GM18507 (cell line): Measurements from ENCODE around the gene SELENOV.

Experiments
- DNase-seq: peaks from one replicate; pipeline ENCODE4 v3.0.0; 2011; ENCODE audit warnings: low read depth; ENCODE audit not compliant: insufficient read length; ENCODE audit errors: extremely low spot score
- FAIRE-seq: peaks from 2 replicates; lab custom pipeline; 2011; peaks lifted over from hg19 to GRCh38; lab: Jason Lieb, UNC

Gene SELENOV

DNA sequence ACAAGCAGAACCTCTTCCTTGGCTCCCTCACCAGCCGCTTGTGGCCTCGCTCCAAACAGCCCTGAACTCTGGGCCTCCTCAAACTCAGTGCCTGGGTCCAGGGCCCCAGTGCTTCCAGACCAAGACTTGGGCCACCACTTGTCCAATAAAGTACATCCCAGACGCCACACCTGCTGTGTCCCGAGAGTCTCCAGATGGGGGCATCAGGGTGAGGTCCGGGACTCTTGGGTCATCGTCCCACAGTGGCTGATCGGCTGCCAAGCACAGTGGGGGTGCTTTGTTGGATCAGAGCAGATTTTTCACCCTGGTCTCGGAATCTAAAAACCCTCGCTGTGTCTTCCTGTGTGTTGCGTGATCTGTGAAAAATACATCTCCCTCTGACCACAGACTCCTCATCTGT, 25.2 kb upstream of the SELENOV start:
- DNase-seq, result no peak
- no peak for FAIRE-seq

DNA sequence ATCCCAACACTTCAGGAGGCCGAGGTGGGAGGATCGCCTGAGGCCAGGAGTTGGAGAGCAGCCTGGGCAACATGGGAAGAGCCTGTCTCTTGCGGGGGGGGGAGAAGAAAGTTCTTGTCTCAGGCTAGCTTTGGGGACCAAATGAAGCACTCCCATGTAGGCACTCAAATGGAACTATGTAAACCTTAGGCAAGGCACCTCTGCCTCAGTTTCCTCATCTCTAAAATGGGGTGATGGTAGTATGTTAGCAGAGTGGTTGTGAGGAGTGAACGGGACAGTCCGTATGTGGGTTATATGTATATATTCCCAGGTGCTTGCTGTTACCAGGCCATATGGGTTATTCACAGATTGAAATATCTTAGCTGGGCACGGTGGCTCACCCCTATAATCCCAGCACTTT, 22.7 kb upstream of the SELENOV start:
- DNase-seq (no peak), FAIRE-seq (no peak)

DNA sequence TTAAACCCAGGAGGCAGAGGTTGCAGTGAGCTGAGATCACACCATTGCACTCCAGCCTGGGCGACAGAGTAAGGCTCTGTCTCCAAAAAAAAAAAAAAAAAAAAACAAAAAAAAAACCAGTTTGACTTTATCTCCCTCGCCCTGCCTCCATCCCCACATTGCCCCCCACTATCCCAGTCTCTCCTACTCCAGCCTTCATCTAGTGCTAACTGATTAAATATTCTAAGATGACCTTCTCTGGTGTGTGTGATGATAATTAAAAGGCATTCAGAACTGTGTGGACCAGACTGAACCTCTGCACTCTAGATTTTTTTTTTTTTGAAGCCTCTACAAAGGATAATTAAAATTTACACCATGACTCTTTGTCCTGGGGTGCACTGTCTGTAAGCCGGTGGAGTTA, 22.2 kb upstream of the SELENOV start:
- no peak for FAIRE-seq
- DNase-seq, result no peak

DNA sequence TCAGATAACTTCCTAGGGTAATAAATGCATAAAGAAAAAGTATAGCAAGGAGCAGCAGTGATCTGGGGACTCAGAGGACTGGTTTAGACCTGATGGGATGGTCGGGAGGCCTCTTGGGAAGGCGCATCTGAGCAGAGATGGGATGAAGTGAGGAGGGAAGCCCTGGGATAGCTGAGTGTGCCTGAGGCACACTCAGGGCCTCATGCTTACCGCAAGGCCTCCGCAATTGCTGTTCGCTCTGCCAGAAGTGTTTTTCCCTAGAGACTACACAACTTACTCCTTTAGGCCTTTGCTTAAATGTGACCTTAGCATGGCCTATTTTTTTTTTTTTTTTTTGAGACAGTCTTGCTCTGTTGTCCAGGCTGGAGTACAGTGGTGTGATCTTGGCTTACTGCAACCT, 20.3 kb upstream of the SELENOV start:
- FAIRE-seq (no peak), DNase-seq (no peak)

DNA sequence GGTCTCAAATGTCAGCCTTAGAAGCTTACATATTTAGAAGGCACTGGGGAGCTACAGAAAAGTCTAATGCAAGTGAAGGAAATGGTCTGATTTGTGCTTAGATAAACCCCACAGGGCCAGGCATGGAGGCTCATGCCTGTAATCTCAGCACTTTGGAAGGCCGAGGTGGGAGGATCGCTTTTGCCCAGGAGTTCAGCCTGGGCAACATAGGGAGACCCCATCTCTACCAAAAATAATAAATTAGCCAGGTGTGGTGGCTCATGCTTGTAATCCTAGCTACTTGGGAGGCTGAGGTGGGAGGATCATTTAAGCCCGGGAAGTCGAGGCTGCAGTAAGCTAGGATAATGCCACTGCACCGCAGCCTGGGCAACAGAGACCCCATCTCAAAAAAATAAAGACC, 18.9 kb upstream of the SELENOV start:
- no peak for DNase-seq
- no peak for FAIRE-seq

DNA sequence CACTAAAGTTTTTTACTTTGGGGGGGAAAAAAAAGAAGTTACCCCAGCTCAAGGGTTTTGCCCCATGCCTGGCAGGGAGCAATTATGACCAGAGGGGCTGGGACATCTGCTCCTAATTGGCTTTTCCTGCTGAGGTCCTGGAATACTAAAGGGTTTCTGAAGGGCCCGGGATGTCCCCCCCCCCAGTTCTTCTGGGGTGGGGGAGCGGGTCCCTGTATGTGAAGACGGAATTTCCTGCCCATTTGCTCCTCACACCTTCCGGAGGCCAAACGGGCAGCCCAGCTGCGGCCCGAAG, 17.3 kb upstream of the SELENOV start:
- FAIRE-seq (peak; percentile 65), DNase-seq (no peak)

DNA sequence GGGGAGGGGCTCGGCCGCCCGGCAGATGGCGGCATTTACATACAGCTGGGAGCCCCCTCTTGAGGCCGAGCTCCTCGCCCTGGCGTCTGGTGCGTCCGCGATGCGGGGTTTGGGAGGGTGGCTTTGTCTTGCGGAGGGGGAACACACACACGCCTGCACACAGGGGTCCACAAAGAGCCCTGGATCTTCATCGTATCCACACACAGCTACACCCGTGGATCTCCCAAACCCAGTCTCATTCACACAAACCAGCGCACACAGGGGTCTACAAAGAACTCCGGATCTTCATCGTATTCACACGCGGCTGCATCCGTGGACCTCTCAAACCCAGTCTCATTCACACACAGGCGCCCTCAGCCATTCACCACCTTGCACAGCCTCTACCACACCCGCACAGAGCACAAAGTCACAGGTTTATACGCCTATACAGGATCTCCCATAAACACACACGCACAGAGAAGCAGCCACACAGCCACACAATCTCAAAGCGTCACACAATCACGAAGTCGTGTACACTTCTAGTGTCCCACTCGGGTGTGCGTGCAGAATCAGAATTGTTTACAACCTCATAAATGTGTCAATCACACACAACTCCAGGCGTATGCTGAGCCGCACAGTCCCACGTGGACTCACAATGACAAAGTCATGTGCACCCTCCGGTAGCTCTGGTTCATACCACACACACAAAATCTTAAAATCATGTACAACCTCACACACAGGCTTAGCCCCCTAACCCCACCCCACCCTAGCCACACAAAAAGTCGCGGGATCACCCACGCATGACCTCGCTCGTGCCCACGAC, 16.7 kb upstream of the SELENOV start:
- FAIRE-seq (peak; percentile 44), DNase-seq (no peak)

DNA sequence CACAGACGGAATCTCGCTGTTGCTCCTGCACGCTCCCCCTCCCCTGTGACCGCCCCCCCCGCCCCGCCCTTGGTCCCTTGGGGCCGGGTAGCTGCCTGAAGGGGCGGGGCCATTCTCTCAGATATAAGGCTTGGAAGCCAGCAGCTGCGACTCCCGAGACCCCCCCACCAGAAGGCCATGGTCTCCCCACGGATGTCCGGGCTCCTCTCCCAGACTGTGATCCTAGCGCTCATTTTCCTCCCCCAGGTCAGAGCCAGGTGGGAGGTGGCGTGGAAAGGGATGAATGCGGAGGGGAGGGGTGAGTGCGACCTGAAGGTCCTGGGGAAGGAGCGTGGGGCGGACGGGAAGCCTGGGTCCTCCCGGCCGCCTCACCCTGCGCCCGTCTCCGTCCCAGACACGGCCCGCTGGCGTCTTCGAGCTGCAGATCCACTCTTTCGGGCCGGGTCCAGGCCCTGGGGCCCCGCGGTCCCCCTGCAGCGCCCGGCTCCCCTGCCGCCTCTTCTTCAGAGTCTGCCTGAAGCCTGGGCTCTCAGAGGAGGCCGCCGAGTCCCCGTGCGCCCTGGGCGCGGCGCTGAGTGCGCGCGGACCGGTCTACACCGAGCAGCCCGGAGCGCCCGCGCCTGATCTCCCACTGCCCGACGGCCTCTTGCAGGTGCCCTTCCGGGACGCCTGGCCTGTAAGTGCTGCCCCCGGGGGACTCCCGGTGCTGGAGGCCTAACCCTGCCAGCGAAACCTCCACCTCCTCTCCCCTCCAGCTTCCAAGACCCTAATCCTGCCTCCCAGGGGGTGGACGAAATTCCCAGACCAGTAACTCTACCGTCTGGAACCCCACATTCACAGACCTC, 15.9 kb upstream of the SELENOV start, which contains the start of gene DLL3:
Gene DLL3, plus strand, starts transcription at position 150 of the 845 bp plus-strand sequence. Its CDS starts 28 bp downstream, at position 178.
- FAIRE-seq, result no peak
- DNase-seq, result no peak

DNA sequence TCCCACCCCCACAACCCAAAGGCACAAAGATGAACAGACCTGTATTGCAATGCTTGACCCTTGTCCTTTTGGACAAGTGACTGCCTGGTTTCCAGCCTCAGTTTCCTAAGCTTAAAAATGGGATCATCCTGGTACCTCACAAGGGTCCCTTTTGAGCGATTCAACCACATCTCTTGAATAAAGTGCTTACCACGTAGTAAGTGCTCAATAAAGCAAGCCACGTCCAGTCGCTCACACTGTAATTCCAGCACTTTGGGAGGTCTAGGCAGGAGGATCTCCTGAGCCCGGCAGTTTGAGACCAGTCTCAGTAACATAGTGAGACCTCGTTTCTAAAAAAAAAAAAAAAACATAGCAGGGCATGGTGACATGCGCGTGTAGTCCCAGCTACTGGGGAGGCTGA, 15.0 kb upstream of the SELENOV start:
- FAIRE-seq, result no peak

DNA sequence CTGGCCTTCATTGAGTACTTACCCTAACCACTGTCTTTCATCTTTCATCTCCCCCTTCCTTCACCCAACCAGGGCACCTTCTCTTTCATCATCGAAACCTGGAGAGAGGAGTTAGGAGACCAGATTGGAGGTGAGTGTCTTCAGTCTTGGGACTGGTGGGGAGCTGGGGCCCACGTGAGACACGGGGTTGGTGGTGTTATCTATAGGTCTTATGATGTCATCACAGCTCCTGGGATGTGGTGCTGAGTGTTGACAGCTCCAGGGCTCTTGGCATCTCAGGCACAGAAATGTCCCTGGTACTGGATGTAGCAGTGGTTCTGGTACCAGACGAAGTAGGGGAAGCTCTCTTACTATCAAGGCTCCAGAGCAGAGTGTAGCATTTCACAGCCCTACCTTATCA, 14.4 kb upstream of the SELENOV start:
- DNase-seq (no peak), FAIRE-seq (no peak)

More for the DNA sequence above, 15.0 kb upstream of the SELENOV start:
- no peak for DNase-seq

DNA sequence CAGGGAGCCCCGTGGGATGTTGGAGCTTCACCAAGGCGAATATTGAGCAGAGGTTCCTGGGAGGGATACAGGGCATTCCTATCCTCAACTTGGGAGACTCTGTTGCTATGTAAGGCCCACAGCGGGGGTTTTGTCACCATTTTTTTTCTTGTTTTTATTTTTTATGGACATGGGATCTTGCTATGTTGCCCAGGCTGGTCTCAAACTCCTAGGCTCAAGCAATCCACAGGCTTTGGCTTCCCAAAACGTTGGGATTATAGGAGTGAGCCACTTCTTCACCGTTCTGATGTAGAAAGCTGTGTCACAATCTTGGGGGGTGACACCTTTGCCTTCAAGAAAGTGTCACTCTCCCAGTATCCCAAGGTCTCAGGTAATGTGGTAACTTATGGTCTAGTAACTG, 13.6 kb upstream of the SELENOV start:
- DNase-seq (no peak), FAIRE-seq (no peak)

DNA sequence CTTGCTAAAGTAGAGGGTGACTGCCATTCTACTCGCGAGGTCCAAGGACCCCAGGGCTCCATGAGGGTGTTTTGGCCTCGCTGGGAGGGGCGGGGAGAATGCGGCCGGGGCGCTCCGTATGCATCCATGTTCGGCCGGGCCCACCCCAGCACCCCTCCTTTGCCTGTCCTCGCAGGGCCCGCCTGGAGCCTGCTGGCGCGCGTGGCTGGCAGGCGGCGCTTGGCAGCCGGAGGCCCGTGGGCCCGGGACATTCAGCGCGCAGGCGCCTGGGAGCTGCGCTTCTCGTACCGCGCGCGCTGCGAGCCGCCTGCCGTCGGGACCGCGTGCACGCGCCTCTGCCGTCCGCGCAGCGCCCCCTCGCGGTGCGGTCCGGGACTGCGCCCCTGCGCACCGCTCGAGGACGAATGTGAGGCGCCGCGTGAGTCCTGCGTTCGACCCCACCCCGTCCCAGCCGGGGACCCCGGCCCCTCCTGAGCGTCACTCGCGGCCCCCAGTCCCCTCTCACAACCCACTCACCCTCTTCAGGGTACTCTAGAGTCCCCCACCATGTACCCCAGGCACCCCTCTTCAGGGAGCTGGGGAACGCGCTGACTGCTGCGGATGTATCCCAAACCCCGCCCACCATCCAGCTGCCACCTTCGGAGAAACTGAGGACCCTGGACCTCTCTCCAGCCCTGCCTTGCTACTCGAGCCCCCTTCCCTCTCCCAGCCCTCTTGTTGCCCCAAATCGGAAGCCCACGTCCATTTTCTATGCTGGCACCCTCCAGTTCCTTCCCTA, 12.1 kb upstream of the SELENOV start:
- peak; percentile 77 for DNase-seq
- FAIRE-seq, result peak; percentile 87

DNA sequence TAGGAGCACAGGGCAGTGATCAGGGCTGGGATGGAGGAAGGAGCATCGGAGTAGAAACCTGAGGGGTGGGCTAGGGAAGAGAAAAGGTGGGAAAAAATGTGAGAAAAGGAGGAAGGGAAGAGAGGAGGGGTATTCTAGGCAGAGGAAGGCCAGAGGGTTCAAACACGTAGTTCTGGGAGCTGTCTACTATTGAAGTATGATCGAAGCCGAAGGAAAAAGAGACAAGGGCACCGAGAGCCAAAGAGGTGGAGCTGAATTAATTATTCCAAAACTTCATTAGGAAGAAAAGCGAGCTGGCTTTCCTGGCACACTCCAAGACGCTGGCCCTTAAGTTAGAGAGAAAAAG, 8.4 kb upstream of the SELENOV start:
- FAIRE-seq, result no peak

DNA sequence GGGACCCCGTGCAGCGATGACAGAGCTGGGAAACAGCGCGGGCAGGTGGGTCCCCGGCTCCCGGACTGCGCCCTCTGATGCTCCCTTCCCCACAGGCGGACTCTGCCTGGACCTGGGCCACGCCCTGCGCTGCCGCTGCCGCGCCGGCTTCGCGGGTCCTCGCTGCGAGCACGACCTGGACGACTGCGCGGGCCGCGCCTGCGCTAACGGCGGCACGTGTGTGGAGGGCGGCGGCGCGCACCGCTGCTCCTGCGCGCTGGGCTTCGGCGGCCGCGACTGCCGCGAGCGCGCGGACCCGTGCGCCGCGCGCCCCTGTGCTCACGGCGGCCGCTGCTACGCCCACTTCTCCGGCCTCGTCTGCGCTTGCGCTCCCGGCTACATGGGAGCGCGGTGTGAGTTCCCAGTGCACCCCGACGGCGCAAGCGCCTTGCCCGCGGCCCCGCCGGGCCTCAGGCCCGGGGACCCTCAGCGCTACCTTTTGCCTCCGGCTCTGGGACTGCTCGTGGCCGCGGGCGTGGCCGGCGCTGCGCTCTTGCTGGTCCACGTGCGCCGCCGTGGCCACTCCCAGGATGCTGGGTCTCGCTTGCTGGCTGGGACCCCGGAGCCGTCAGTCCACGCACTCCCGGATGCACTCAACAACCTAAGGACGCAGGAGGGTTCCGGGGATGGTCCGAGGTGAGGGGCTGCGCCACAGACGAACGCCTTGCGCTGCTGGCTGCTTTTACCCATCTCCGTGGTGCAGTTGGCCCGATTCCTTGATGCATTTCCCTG, 7.8 kb upstream of the SELENOV start:
- peak; percentile 79 for FAIRE-seq
- peak; percentile 78 for DNase-seq

More for the DNA sequence above, 8.4 kb upstream of the SELENOV start:
- no peak for DNase-seq

DNA sequence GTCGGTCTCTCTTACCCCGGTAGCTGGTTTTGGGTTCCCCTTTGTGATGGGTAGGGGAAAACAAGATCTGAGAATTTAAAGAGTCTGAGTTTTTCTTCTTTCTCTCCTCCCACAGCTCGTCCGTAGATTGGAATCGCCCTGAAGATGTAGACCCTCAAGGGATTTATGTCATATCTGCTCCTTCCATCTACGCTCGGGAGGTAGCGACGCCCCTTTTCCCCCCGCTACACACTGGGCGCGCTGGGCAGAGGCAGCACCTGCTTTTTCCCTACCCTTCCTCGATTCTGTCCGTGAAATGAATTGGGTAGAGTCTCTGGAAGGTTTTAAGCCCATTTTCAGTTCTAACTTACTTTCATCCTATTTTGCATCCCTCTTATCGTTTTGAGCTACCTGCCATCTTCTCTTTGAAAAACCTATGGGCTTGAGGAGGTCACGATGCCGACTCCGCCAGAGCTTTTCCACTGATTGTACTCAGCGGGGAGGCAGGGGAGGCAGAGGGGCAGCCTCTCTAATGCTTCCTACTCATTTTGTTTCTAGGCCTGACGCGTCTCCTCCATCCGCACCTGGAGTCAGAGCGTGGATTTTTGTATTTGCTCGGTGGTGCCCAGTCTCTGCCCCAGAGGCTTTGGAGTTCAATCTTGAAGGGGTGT, 7.1 kb upstream of the SELENOV start:
- no peak for FAIRE-seq
- no peak for DNase-seq

DNA sequence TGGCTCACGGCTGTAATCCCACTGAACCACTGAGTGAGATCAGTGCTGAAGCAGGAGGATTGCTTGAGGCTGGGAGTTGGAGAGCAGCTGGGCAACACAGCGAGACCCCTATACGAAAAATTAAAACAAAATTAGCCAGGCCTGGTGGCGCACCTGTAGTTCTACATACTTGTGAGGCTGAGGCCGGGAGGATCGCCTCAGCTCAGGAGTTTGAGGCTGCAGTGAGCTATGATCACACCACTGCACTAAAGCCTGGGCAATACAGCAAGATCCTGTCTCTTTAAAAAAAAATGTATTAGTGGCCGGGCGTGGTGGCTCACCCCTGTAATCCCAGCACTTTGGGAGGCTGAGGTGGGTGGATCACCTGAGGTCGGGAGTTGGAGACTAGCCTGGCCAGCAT, 6.3 kb upstream of the SELENOV start:
- no peak for FAIRE-seq

DNA sequence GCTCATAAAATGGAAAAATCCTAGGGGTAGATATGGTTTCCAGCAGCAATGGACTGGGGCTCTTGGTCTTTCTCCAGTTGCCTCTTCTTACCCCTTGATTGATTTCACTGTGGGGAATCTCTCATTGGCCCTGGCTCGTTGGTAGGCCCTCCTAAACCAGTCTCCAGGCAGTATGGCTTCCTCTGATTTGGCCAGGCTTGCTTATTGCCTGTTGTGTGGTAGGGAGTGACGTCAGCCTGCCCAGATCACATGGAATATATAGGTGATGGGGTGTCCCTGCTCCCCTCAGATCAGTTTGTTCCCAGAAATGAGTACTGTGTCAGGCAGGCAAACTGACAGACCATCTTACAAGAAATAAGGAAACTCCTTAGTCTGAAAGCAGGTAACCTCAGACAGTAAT, 5.7 kb upstream of the SELENOV start:
- DNase-seq, result no peak
- no peak for FAIRE-seq

More for the DNA sequence above, 6.3 kb upstream of the SELENOV start:
- DNase-seq, result no peak

DNA sequence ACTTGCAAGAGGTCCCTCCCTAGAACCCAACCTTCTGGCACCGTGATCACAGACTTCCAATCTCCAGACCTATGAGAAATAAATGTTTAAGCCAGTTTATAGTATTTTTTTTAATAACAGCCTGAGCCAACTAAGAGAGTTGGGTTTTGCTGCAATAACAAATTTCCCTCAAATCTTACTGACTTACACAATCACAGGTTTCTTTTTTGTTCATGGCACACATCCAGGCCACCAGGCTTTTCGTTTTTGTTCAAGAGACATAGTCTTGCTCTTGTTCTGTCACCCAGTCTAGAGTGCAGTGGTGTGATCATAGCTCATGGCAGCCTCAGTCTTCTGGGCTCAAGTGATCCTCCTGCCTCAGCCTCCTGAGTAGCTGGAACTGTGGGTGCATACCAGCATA, 2.0 kb upstream of the SELENOV start:
- DNase-seq, result no peak
- no peak for FAIRE-seq

DNA sequence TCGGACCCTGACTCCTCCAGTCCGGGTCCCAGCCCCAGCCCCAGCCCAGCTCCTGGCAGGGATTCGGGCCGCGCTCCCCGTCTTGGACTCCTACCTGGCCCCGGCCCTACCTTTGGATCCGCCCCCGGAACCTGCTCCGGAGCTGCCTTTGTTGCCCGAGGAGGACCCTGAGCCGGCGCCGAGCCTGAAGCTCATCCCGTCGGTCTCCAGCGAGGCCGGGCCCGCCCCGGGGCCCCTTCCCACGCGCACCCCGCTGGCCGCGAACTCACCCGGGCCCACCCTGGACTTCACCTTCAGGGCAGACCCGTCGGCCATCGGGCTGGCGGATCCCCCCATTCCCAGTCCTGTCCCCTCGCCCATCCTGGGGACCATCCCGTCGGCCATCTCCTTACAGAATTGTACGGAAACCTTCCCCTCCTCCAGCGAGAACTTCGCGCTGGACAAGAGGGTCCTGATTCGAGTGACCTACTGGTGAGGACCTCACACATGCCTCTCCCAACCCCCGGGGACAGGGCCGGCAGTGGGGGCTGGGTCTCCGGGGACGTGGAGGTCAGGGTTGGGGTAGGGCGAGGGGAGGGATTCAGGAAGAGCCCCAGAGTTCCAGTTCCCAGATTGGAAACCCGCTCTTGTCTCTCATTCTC, 732 bp downstream of the SELENOV start:
- FAIRE-seq (no peak), DNase-seq (no peak)
